GF-D8 (cell line): ENCODE measurements around the gene SHANK3.
A peak's percentile ranks its signal among the peaks of the same experiment; 100 is the strongest.

Experiments used
- DNase-seq: peaks from one replicate; lab custom pipeline; 2025; lab: John Stamatoyannopoulos, UW

The SHANK3 gene

DNA sequence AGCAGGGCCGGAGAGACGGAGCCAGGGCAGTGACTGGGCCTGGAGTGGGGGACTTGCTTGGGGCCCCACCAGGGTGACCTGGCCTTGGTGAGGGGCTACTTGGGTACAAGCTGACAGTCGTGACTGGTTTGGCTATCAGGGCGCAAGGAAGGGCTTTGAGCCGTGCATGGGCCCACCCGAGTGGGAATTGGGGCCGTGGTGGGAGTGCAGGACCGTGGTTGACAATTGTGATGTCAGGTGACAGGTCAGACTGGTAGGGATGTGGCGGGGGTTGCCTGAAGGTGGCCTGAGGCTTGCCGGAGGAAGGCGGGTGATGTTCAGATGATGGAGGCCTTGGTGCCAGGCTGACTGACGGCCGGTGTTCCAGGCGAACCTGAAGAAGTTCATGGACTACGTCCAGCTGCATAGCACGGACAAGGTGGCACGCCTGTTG lies 5.6 kb downstream of the SHANK3 start:
- no peak for DNase-seq

DNA sequence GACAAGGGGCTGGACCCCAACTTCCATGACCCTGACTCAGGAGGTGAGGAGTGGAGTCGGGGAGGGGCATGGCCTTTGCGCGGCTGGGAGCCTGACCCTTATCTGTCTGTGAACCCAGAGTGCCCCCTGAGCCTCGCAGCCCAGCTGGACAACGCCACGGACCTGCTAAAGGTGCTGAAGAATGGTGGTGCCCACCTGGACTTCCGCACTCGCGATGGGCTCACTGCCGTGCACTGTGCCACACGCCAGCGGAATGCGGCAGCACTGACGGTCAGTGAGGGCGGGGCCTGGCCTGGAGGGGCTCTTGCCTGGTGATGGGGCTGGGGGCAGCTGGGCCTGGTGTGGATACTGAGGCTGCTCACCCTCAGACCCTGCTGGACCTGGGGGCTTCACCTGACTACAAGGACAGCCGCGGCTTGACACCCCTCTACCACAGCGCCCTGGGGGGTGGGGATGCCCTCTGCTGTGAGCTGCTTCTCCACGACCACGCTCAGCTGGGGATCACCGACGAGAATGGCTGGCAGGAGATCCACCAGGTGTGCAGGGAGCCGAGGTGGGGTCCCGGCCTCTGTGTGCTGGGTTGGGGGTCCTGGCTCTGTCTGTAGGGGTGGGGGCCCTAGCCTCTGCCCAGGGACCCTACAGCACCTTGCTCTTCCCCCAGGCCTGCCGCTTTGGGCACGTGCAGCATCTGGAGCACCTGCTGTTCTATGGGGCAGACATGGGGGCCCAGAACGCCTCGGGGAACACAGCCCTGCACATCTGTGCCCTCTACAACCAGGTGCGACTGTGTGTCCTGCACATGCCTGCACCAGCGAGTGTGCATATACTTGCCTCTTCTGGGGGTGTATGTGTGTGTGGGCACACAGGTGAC lies 6.3 kb downstream of the SHANK3 start:
- DNase-seq: no peak

DNA sequence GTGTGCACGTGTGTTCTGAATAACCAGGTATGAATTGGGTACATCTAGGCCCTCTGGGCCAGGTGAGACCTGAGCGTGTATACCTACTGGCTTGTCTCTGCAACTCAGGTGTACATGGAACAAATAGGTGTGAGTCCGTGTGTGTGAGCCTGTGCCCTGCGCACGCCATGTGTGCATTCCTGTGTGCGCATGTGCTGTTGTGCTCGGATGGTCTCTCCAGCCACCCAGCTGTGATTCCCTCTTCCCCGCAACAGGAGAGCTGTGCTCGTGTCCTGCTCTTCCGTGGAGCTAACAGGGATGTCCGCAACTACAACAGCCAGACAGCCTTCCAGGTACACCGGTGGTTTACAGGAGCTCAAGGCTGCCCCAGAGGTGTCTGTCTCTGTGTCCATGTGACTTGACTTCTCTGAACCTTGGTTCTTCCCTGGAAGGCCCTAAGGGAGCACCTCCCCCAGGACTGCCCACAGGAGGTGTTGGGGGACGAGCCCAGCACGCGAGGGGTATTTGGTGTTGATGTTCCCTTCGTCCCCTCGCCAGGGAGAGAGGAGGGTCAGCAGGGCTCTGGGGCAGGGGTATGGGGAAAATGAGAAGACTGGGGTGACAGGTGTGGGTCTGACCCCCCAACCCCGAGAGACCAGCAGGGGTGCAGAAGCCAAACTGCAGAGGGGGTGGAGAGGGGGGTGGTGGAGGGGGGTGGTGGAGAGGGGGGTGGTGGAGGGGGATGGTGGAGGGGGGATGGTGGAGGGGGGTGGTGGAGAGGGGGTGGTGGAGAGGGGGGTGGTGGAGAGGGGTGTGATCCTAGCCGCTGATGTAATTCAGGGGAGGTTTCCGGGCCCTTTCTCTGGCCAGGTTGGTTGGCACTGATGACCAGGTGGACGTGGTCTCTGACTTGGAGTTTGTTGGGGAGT lies 10.7 kb downstream of the SHANK3 start:
- no peak for DNase-seq

GRCh38 chr22:50683994-50684371 lies 11.4 kb downstream of the SHANK3 start:
- no peak for DNase-seq

- no peak for DNase-seq
Measured at GRCh38 chr22:50684501-50684900, 11.9 kb downstream of the SHANK3 start.

DNA sequence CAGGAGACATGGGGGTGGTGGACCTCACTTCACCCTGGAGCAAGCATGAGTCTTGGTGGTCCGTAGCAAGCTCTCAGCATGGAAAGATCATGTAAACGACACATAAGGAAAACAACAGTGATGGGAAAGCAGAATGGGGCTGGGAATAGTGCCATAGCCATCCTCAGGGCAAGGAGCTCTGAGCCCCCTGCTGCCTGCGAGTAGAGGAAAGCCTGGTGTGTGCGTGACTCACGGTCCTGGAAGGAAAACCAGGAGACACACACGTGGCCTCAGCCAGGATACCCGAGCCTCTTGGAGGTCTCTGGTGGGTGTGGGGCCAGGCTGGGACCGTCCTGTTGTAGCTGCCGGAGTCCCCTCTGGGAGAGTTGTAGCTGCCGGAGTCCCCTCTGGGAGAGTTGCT lies 12.4 kb downstream of the SHANK3 start:
- no peak for DNase-seq

GRCh38 chr22:50686794-50687193 lies 14.2 kb downstream of the SHANK3 start:
- DNase-seq: no peak

DNA sequence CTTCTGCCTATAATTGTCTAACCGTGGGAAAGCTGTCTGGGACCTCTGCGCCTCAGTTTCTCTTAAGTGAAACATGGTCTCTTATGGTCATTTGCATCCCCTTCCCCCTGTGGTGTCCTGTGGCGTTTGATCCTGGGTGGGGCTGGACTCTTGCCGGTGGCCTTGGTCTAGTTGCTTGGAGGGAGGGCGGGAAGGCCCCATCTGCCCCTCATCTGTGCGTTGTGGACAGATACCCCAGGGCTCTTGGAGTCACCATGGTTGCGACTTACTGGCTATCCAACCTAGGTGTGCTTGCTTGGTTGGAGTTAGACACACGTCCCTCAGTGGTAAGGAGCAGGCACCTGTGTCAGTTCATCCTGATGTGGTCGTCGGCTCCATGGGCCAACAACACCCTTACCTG lies 15.2 kb downstream of the SHANK3 start:
- DNase-seq: no peak

DNA sequence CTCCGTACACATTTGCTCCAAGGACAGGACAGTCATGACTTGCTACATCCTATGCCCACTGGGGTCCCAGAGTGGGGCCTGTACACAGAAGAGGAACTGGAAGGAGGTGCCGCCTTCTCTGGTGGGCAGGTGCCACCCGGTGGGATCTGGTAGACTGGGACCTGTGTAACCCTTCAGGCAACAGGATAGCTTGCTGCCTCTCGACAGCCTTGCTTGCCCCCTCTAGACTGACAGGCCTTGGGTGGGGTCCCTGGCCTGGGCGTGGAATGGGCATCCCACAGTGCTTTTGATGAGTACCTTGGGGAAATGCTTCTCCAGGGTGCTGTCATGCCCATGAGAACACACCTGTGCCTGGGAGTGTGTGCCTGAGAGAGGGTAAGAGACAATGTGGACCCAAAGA lies 15.8 kb downstream of the SHANK3 start:
- DNase-seq: no peak

DNA sequence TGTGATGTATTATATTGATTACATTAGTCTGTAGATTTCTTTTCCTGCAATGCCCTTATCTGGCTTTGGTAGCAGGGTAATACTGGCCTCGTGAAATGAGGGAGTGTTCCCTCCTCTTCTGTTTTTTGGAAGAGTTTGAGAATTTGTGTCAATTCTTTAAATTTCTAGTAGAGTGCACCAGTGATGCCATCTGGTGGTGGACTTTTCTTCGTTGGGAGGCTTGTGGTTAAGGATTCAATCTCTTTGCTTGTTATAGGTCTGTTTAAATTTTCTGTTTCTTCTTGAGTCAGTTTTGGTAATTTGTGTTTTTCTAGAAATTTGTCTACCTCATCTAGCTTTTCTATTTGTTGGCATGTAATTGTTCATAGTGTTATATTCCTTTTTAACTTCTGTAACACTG lies 18.9 kb downstream of the SHANK3 start:
- DNase-seq: peak; percentile 18

GRCh38 chr22:50693462-50693861 lies 20.8 kb downstream of the SHANK3 start:
- no peak for DNase-seq

GRCh38 chr22:50694099-50694605 lies 21.5 kb downstream of the SHANK3 start:
- DNase-seq: no peak

DNA sequence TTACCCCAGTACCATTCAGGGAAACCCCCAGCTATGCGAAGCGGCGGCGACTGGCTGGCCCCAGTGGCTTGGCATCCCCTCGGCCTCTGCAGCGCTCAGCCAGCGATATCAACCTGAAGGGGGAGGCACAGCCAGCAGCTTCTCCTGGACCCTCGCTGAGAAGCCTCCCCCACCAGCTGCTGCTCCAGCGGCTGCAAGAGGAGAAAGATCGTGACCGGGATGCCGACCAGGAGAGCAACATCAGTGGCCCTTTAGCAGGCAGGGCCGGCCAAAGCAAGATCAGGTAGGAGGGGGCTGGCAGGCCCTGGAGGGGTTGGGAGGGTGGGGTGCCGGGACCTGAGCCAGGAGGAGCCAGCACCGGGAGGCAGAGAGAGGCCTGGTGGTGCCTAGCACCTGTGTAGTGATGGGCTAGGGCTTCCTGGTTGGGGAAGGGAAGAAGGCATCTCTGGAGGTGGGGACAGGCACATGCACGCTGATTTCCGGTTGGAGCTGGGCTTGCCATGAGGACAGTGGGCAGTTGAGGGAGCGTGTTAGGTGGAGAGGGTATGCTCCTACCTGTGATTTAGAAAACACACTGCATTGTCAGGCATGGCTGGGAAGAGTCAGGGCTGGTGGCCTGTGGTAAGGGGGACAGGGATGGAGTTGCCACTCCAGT lies 22.3 kb downstream of the SHANK3 start:
- DNase-seq: no peak

GRCh38 chr22:50695421-50696250 lies 23.0 kb downstream of the SHANK3 start:
- DNase-seq: no peak

DNA sequence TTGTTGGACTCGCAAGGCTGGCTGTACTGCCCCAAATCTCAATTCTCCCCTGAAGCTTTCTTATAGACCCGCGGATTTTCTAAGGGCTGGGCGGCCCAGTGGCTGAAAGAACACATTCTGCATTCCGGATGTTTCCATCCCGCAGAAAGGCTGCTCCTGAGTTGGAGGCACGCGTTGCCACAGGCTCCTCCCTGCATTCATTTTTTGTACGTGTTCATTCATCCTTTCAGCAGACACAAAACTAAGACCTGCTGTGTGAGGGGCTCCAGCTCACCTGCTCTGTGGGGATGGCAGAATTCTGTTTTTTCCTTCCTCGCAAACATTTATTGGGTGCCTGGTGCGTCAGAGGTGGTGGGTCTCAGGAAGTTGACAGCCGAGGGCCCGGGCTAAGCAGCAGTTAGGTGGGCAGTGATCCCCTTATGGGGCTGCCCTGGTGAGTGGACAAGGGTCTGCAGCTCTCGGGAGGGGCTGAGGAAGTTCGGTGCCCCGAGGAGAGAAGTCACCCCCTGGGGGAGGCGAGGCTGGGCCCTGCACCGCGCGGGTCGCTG lies 23.7 kb downstream of the SHANK3 start:
- no peak for DNase-seq

DNA sequence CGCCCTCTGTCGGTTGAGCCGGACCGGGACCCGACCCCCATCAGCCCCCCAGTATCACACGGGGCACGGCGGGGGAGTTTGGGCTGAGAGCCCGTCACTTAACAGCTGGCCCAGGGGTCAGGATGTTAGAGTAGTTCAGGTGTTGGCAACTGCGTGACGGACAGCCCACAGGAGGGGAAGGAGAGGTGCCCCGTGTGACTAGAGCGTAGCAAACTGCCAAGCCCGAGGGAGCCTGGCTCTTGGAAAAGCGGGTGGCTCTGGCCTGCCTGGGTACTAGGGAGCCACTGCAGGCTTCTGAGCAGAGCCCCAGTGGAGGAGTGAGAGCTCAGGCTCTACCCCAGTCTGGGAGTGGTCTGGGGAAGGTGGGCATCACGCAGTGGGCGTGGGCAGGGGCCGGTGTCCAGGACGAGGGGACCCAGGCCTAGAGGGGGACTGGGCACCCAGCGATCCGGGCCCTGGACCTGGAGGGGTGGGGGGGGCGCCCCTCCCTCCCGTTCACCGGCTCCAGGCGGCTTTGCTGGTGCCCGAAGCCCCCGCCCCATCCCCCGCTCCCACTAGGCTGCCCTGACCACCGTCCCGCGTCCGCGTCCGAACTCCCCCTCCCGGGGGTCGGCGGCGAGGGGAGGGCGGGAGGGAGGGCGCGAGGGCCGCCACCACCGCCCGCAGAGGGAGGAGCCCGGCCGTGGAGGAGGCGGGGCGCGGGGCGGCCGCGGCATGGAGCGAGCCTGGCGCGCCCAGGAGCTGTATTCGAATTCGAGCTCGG lies 24.4 kb downstream of the SHANK3 start:
- no peak for DNase-seq

DNA sequence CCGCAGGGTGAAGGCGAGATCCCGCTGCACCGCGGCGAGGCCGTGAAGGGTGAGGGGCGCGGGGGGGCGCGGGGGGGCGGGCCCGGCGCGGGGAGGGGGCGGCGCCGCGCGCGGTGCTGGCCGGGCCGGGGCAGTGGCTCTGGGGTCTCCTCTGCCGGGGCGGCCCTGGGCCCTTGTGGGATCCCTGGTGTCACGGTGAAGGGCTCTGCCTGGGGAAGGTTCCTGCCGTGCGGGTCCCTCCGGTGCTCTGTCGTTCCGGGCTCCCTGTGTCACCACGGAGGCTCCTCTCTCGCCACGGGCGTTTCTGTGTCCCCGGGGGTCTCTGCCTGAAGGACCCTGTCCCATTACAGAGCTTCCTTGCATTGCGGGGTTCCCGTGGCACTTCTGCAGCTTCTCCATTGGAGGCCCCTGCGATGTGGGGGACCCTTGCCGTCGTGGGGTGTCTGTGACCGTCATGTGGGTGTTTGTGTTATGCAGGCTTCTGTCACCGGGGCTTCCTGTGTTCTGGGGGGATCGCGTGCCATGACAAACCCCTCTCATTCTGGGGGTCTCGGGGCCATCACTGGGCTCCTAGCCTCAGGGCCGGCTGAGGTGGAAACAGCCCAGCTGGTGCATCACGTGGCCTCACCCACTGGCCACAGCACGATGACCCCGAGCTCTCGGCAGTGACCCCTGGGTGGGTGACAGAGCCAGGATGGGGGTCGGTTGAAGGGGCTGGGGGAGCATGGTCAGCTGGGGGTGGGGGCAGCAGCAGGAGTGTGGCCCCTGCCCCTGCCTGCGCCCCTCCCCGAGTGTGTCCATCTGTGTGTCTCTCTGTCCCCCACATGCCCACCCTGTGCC lies 25.3 kb downstream of the SHANK3 start:
- DNase-seq: no peak

- no peak for DNase-seq
Measured at GRCh38 chr22:50698546-50698945, 25.9 kb downstream of the SHANK3 start.

GRCh38 chr22:50699001-50699755 lies 26.6 kb downstream of the SHANK3 start:
- DNase-seq: no peak
